DND-41 (cell line): ENCODE data around the gene JAML.

Source experiments
- ATAC-seq: fragments of 200-7000 bp; cut with Tn5 transposase; 3 replicates; pipeline ENCODE4 v1.9.1; 2021; ENCODE audit warnings: low read depth; ENCODE audit not compliant: insufficient read depth
- DNase-seq: peaks from one replicate; pipeline ENCODE4 v3.0.0-alpha.2; 2020
- H2AFZ ChIP-seq: 2 replicates; pipeline ENCODE4 v1.6.0; 2012; ENCODE audit warnings: low read depth, low read length
- H3K27ac ChIP-seq: 2 replicates; pipeline ENCODE4 v1.5.1; 2012; ENCODE audit warnings: low read length, inconsistent platforms
- H3K27me3 ChIP-seq: fragments of 200-600 bp; sonication (generic); 2 replicates; pipeline ENCODE4 v1.6.0; 2012; ENCODE audit warnings: low read length, mild to moderate bottlenecking, inconsistent platforms; ENCODE audit not compliant: insufficient read depth, poor library complexity
- H3K36me3 ChIP-seq: 2 replicates; pipeline ENCODE4 v1.5.1; 2012; ENCODE audit warnings: low read length, inconsistent platforms; ENCODE audit not compliant: insufficient read depth
- H3K4me1 ChIP-seq: 2 replicates; pipeline ENCODE4 v1.5.1; 2012; ENCODE audit warnings: mild to moderate bottlenecking, low read length; ENCODE audit not compliant: insufficient read depth
- H3K4me2 ChIP-seq: 2 replicates; pipeline ENCODE4 v1.6.0; 2012; ENCODE audit warnings: mild to moderate bottlenecking, moderate library complexity, low read length, inconsistent platforms; ENCODE audit not compliant: insufficient read depth
- H3K4me3 ChIP-seq, 2 experiments: fragments of 200-600 bp in 1 of 2; shearing (Covaris generic) in 1 of 2; 2 replicates each; pipeline ENCODE4 v1.5.1; 2012 to 2016; ENCODE audit warnings: inconsistent platforms in 2 of 2, low read length in 2 of 2, mild to moderate bottlenecking in 2 of 2, low read depth in 1 of 2, moderate library complexity in 1 of 2
- H3K79me2 ChIP-seq: 2 replicates; pipeline ENCODE4 v1.6.0; 2012; ENCODE audit warnings: low read length, inconsistent platforms; ENCODE audit not compliant: insufficient read depth
- H3K9ac ChIP-seq: 2 replicates; pipeline ENCODE4 v1.6.0; 2012; ENCODE audit warnings: low read depth, mild to moderate bottlenecking, inconsistent platforms, low read length, moderate library complexity
- H3K9me3 ChIP-seq: 2 replicates; pipeline ENCODE4 v1.5.1; 2012; ENCODE audit warnings: low read length, moderate library complexity, mild to moderate bottlenecking, inconsistent platforms; ENCODE audit not compliant: insufficient read depth, severe bottlenecking
- H4K20me1 ChIP-seq: 2 replicates; pipeline ENCODE4 v1.6.0; 2012; ENCODE audit warnings: low read length; ENCODE audit not compliant: insufficient read depth
- CTCF ChIP-seq: IDR thresholded peaks from 2 replicates; pipeline ENCODE4 v1.5.1; 2012; ENCODE audit warnings: borderline replicate concordance, low read length, moderate library complexity, mild to moderate bottlenecking; ENCODE audit not compliant: poor library complexity, severe bottlenecking; ENCODE audit errors: extremely low read depth
- EZH2 ChIP-seq: IDR thresholded peaks from 3 replicates; pipeline ENCODE4 v1.6.1; 2012; ENCODE audit warnings: borderline replicate concordance, low read depth, mild to moderate bottlenecking, moderate library complexity, low read length, inconsistent platforms; ENCODE audit not compliant: severe bottlenecking

Gene JAML

GRCh38 chr11:118223992-118224391 is 819 bp downstream of the JAML start:
- H3K36me3 ChIP-seq = no peaks in the 10 kb centered on the region
- peaks cover 26% of the 10 kb centered on the region for H3K4me1 ChIP-seq
- TF ChIP-seq CTCF = no peak
- TF ChIP-seq EZH2 = no peak
- H3K9me3 ChIP-seq = no peaks in the 10 kb centered on the region
- H3K4me2 ChIP-seq = peak overlapping the region; percentile 55
- no peak for ATAC-seq
- no peak for DNase-seq
- H3K27ac ChIP-seq = peak overlapping the region; percentile 70
- H2AFZ ChIP-seq = peak overlapping the region; percentile 21
- no peaks in the 10 kb centered on the region for H4K20me1 ChIP-seq
- H3K4me3 ChIP-seq = peak overlapping the region in 1 of 2 experiments; percentile 28; a peak in 2 of 4 replicates
- H3K9ac ChIP-seq = peak overlapping the region; percentile 29
- no peaks in the 10 kb centered on the region for H3K27me3 ChIP-seq
- no peaks in the 10 kb centered on the region for H3K79me2 ChIP-seq

- Histone ChIP-seq H3K79me2 (no peaks in the 10 kb centered on the region), H3K9ac (peak overlapping the region; percentile 29), H3K4me2 (peak overlapping the region; percentile 55), H3K36me3 (no peaks in the 10 kb centered on the region), H3K4me1 (peaks cover 26% of the 10 kb centered on the region), H3K4me3 (peak overlapping the region in 1 of 2 experiments; percentile 28; a peak in 2 of 4 replicates), H3K27ac (peak overlapping the region; percentile 70), H3K9me3 (no peaks in the 10 kb centered on the region), H3K27me3 (no peaks in the 10 kb centered on the region), H4K20me1 (no peaks in the 10 kb centered on the region), H2AFZ (peak overlapping the region; percentile 21; the same call in 1 of the 2 replicates)
- DNase-seq = no peak
- no peak for ATAC-seq
- TF ChIP-seq CTCF (no peak), EZH2 (no peak)
These were observed 1.2 kb downstream of the JAML start for GRCh38 chr11:118223570-118223969.

- no peaks in the 10 kb centered on the region for H3K79me2 ChIP-seq
- H3K27me3 ChIP-seq = no peaks in the 10 kb centered on the region
- H3K27ac ChIP-seq = no peak overlapping the region
- H4K20me1 ChIP-seq = no peaks in the 10 kb centered on the region
- TF ChIP-seq CTCF (no peak), EZH2 (no peak)
- no peak overlapping the region for H2AFZ ChIP-seq
- DNase-seq (no peak), ATAC-seq (no peak)
- no peak overlapping the region for H3K9ac ChIP-seq
- no peak overlapping the region for H3K4me3 ChIP-seq
- no peaks in the 10 kb centered on the region for H3K36me3 ChIP-seq
- H3K4me2 ChIP-seq = no peak overlapping the region
- H3K9me3 ChIP-seq = no peaks in the 10 kb centered on the region
- peaks cover 26% of the 10 kb centered on the region for H3K4me1 ChIP-seq
These were observed 2.4 kb downstream of the JAML start for GRCh38 chr11:118222437-118222836.

- no peaks in the 10 kb centered on the region for H3K9me3 ChIP-seq
- ATAC-seq = no peak
- H3K27ac ChIP-seq = no peak overlapping the region
These were observed 3.4 kb downstream of the JAML start for GRCh38 chr11:118221419-118221818.

More at GRCh38 chr11:118221419-118221818, 3.4 kb downstream of the JAML start:
- H3K9ac ChIP-seq = no peak overlapping the region
- no peak for DNase-seq
- H3K4me1 ChIP-seq = peaks cover 26% of the 10 kb centered on the region
- H3K79me2 ChIP-seq = no peaks in the 10 kb centered on the region
- no peak overlapping the region for H3K4me2 ChIP-seq
- no peaks in the 10 kb centered on the region for H4K20me1 ChIP-seq
- no peaks in the 10 kb centered on the region for H3K27me3 ChIP-seq
- no peaks in the 10 kb centered on the region for H3K36me3 ChIP-seq
- H3K4me3 ChIP-seq = no peak overlapping the region
- no peak overlapping the region for H2AFZ ChIP-seq
- TF ChIP-seq EZH2 (no peak), CTCF (no peak)
